HEK293 (cell line): ENCODE data around the gene PCBP4.

Experiments used
- EGR2 ChIP-seq: fragments of 450-650 bp; formaldehyde crosslinking; IDR thresholded peaks from 2 replicates; pipeline ENCODE4 v1.5.1; 2016; ENCODE audit warnings: low read depth, missing biosample characterization, missing genetic modification characterization
- GFI1B ChIP-seq: fragments of 450-650 bp; formaldehyde crosslinking; IDR thresholded peaks from 2 replicates; pipeline ENCODE4 v1.5.1; 2016; ENCODE audit warnings: missing biosample characterization, missing genetic modification characterization
- GLIS1 ChIP-seq: fragments of 450-650 bp; formaldehyde crosslinking; IDR thresholded peaks from 2 replicates; pipeline ENCODE4 v1.5.1; 2016; ENCODE audit warnings: missing biosample characterization, missing genetic modification characterization
- GLIS2 ChIP-seq: fragments of 450-650 bp; formaldehyde crosslinking; IDR thresholded peaks from 2 replicates; pipeline ENCODE4 v1.5.1; 2016; ENCODE audit warnings: missing biosample characterization, missing genetic modification characterization
- KLF17 ChIP-seq: fragments of 450-650 bp; formaldehyde crosslinking; IDR thresholded peaks from 2 replicates; pipeline ENCODE4 v1.5.1; 2016; ENCODE audit warnings: missing biosample characterization, missing genetic modification characterization
- KLF7 ChIP-seq: fragments of 450-650 bp; formaldehyde crosslinking; IDR thresholded peaks from 2 replicates; pipeline ENCODE4 v1.5.1; 2016; ENCODE audit warnings: missing biosample characterization, missing genetic modification characterization, borderline replicate concordance
- MYNN ChIP-seq: fragments of 450-650 bp; formaldehyde crosslinking; IDR thresholded peaks from 2 replicates; pipeline ENCODE4 v1.5.1; 2016; ENCODE audit warnings: missing biosample characterization, missing genetic modification characterization, borderline replicate concordance
- PATZ1 ChIP-seq: fragments of 450-650 bp; formaldehyde crosslinking; IDR thresholded peaks from 2 replicates; pipeline ENCODE4 v1.5.1; 2016; ENCODE audit warnings: missing biosample characterization, missing genetic modification characterization
- REST ChIP-seq: fragments of 450-650 bp; formaldehyde crosslinking; IDR thresholded peaks from 2 replicates; pipeline ENCODE4 v1.5.1; 2016; ENCODE audit warnings: missing biosample characterization, missing genetic modification characterization
- SCRT2 ChIP-seq: fragments of 450-650 bp; formaldehyde crosslinking; IDR thresholded peaks from 2 replicates; pipeline ENCODE4 v1.5.1; 2016; ENCODE audit warnings: missing biosample characterization, missing genetic modification characterization
- ZBTB17 ChIP-seq: fragments of 450-650 bp; formaldehyde crosslinking; IDR thresholded peaks from 2 replicates; pipeline ENCODE4 v1.5.1; 2016; ENCODE audit warnings: missing biosample characterization, missing genetic modification characterization
- ZFHX2 ChIP-seq: fragments of 450-650 bp; formaldehyde crosslinking; conservative IDR thresholded peaks from 2 replicates; pipeline ENCODE4 v1.5.1; 2016; ENCODE audit warnings: missing biosample characterization, missing genetic modification characterization
- ZNF132 ChIP-seq: fragments of 450-650 bp; formaldehyde crosslinking; IDR thresholded peaks from 2 replicates; pipeline ENCODE4 v1.5.1; 2017; ENCODE audit warnings: missing biosample characterization, missing genetic modification characterization, borderline replicate concordance
- ZNF16 ChIP-seq: fragments of 450-650 bp; formaldehyde crosslinking; IDR thresholded peaks from 2 replicates; pipeline ENCODE4 v1.5.1; 2016; ENCODE audit warnings: low read depth, missing biosample characterization, missing genetic modification characterization
- ZNF175 ChIP-seq: fragments of 450-650 bp; formaldehyde crosslinking; IDR thresholded peaks from 2 replicates; pipeline ENCODE4 v1.5.1; 2016; ENCODE audit warnings: missing biosample characterization, missing genetic modification characterization
- ZNF280D ChIP-seq: fragments of 450-650 bp; formaldehyde crosslinking; IDR thresholded peaks from 2 replicates; pipeline ENCODE4 v1.5.1; 2016; ENCODE audit warnings: missing biosample characterization, missing genetic modification characterization
- ZNF362 ChIP-seq: fragments of 450-650 bp; formaldehyde crosslinking; IDR thresholded peaks from 2 replicates; pipeline ENCODE4 v1.5.1; 2016; ENCODE audit warnings: missing biosample characterization, missing genetic modification characterization
- ZNF600 ChIP-seq: fragments of 450-650 bp; formaldehyde crosslinking; IDR thresholded peaks from 2 replicates; pipeline ENCODE4 v1.5.1; 2016; ENCODE audit warnings: missing biosample characterization, missing genetic modification characterization
- ZNF654 ChIP-seq: fragments of 450-650 bp; formaldehyde crosslinking; IDR thresholded peaks from 2 replicates; pipeline ENCODE4 v1.5.1; 2016; ENCODE audit warnings: low read depth, missing biosample characterization, missing genetic modification characterization
- ZNF747 ChIP-seq: fragments of 450-650 bp; formaldehyde crosslinking; IDR thresholded peaks from 2 replicates; pipeline ENCODE4 v1.5.1; 2016; ENCODE audit warnings: missing biosample characterization, missing genetic modification characterization
- TF ChIP-seq, protein P1 (sequence below): fragments of 450-650 bp; formaldehyde crosslinking; IDR thresholded peaks from 2 replicates; pipeline ENCODE4 v1.5.1; 2016; ENCODE audit warnings: missing biosample characterization, missing genetic modification characterization, borderline replicate concordance

PCBP4 gene

GRCh38 chr3:51968883-51969678, 1.8 kb upstream of the PCBP4 start (continued):
- TF ChIP-seq PATZ1 (tag by site-specific recombination) (no peak), GFI1B (no peak), ZNF747 (tag by site-specific recombination) (no peak), ZNF280D (tag by site-specific recombination) (no peak), EGR2 (tag by site-specific recombination) (peak; percentile 90), GLIS1 (tag by site-specific recombination) (no peak), ZBTB17 (peak; percentile 20), KLF7 (tag by site-specific recombination) (no peak), SCRT2 (tag by site-specific recombination) (peak; percentile 94), ZNF654 (no peak), ZFHX2 (peak; percentile 91), ZNF175 (no peak), ZNF600 (tag by site-specific recombination) (peak; percentile 82), ZNF16 (tag by site-specific recombination) (no peak), REST (tag by site-specific recombination) (no peak), ZNF362 (tag by site-specific recombination) (no peak), MYNN (tag by site-specific recombination) (no peak), KLF17 (tag by site-specific recombination) (0 out of 2 replicates have a peak, but pooled peaks have one; percentile 0), GLIS2 (tag by site-specific recombination) (0 out of 2 replicates have a peak, but pooled peaks have one; percentile 15), ZNF132 (tag by site-specific recombination) (no peak)
- TF ChIP-seq, protein P1, sequence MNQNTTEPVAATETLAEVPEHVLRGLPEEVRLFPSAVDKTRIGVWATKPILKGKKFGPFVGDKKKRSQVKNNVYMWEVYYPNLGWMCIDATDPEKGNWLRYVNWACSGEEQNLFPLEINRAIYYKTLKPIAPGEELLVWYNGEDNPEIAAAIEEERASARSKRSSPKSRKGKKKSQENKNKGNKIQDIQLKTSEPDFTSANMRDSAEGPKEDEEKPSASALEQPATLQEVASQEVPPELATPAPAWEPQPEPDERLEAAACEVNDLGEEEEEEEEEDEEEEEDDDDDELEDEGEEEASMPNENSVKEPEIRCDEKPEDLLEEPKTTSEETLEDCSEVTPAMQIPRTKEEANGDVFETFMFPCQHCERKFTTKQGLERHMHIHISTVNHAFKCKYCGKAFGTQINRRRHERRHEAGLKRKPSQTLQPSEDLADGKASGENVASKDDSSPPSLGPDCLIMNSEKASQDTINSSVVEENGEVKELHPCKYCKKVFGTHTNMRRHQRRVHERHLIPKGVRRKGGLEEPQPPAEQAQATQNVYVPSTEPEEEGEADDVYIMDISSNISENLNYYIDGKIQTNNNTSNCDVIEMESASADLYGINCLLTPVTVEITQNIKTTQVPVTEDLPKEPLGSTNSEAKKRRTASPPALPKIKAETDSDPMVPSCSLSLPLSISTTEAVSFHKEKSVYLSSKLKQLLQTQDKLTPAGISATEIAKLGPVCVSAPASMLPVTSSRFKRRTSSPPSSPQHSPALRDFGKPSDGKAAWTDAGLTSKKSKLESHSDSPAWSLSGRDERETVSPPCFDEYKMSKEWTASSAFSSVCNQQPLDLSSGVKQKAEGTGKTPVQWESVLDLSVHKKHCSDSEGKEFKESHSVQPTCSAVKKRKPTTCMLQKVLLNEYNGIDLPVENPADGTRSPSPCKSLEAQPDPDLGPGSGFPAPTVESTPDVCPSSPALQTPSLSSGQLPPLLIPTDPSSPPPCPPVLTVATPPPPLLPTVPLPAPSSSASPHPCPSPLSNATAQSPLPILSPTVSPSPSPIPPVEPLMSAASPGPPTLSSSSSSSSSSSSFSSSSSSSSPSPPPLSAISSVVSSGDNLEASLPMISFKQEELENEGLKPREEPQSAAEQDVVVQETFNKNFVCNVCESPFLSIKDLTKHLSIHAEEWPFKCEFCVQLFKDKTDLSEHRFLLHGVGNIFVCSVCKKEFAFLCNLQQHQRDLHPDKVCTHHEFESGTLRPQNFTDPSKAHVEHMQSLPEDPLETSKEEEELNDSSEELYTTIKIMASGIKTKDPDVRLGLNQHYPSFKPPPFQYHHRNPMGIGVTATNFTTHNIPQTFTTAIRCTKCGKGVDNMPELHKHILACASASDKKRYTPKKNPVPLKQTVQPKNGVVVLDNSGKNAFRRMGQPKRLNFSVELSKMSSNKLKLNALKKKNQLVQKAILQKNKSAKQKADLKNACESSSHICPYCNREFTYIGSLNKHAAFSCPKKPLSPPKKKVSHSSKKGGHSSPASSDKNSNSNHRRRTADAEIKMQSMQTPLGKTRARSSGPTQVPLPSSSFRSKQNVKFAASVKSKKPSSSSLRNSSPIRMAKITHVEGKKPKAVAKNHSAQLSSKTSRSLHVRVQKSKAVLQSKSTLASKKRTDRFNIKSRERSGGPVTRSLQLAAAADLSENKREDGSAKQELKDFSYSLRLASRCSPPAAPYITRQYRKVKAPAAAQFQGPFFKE, result no peak
